ENCODE data around the gene DYRK2.

DNA sequence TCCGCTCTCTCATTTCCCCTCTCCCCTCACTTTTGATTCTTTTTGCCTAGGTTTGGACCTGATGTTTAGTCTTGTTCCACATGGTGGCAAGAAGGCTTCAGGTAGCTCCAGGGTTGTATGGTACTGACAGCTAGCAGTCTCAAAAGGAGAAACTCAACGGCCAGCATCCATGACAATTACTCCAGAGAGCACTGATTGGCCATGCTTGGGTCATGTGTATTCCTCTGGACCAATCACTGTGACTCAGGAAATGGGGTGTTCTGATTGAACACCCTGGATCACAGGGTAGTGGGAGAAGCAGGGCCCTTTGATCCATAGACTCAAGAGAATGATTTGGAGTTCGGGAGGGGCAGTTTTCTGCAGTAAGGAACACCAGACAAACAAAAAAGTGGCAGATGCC, 45.3 kb downstream of the DYRK2 start:
- TF ChIP-seq CTCF (IDR thresholded peaks at IDR 0.05; ENCODE audit: insufficient read depth, low read length, poor library complexity, severe bottlenecking): no peak
- no peak for TF ChIP-seq EZH2phosphoT487 (conservative IDR thresholded peaks at IDR 0.05; ENCODE audit: low read length)

Measured in SU-DHL-6 (cell line).